Measurements from ENCODE around the gene EIF3K.

The EIF3K gene

GRCh38 chr19:38642176-38642575, 23.2 kb downstream of the EIF3K start:
- Histone ChIP-seq H3K9me3 (no peaks in the 10 kb centered on the region), H3K36me3 (peaks cover 0 to 14% (median 0%) of the 10 kb centered on the region in 3 donors), H3K4me3 (no peak overlapping the region), H3K27ac (no peak overlapping the region), H3K4me1 (peaks cover 0 to 5% (median 0%) of the 10 kb centered on the region in 4 donors), H3K27me3 (no peaks in the 10 kb centered on the region)
- no peak for TF ChIP-seq CTCF (IDR thresholded peaks at IDR 0.05)
- DNase-seq: no peak
- intact Hi-C loops (cut with DNase I; ENCODE audit: low total_unique reads): no loop called here

- intact Hi-C loops (cut with DNase I; ENCODE audit: low total_unique reads): loop anchor here (5.0 kb wide), 1 partner anchor 83 kb away; no protein-coding TSS in a partner anchor
- no peak for TF ChIP-seq CTCF (IDR thresholded peaks at IDR 0.05)
- no peaks in the 10 kb centered on the region for H3K27me3 ChIP-seq
- H3K27ac ChIP-seq: no peak overlapping the region
- H3K4me3 ChIP-seq: no peak overlapping the region
- H3K9me3 ChIP-seq: no peaks in the 10 kb centered on the region
- peaks cover 0 to 5% (median under 1%) of the 10 kb centered on the region in 4 donors for H3K4me1 ChIP-seq
- DNase-seq: no peak
- H3K36me3 ChIP-seq: no peaks in the 10 kb centered on the region
Observed at GRCh38 chr19:38644719-38645118, 25.7 kb downstream of the EIF3K start.

- TF ChIP-seq CTCF (IDR thresholded peaks at IDR 0.05): no peak
- H3K36me3 ChIP-seq: no peaks in the 10 kb centered on the region
- intact Hi-C loops (cut with DNase I; ENCODE audit: low total_unique reads): loop anchor here (5.0 kb wide), 1 partner anchor 80 kb away; no protein-coding TSS in a partner anchor
- no peaks in the 10 kb centered on the region for H3K9me3 ChIP-seq
- no peaks in the 10 kb centered on the region for H3K27me3 ChIP-seq
- peak within 1 kb of the TSS; percentile 83 to 97 for H3K4me3 ChIP-seq
- peak; percentile 98 to 100 for DNase-seq
- H3K4me1 ChIP-seq: peaks cover 0 to 27% (median 24%) of the 10 kb centered on the region in 4 donors
- H3K27ac ChIP-seq: peak within 1 kb of the TSS; percentile 94 to 97
Observed at GRCh38 chr19:38647368-38647965, 28.5 kb downstream of the EIF3K start, which contains the start of gene ACTN4. TSS of gene ACTN4 (plus strand) at chr19:38647649. CDS start at chr19:38647746, 97 bp downstream.

GRCh38 chr19:38647966-38648768, 29.2 kb downstream of the EIF3K start:
- intact Hi-C loops (cut with DNase I; ENCODE audit: low total_unique reads): loop anchor here (2.0 to 5.0 kb wide), 2 partner anchors 79 to 203 kb away; no protein-coding TSS in a partner anchor
- H3K9me3 ChIP-seq: no peaks in the 10 kb centered on the region
- H3K4me1 ChIP-seq: peaks cover 0 to 34% (median 30%) of the 10 kb centered on the region in 4 donors
- TF ChIP-seq CTCF (IDR thresholded peaks at IDR 0.05): no peak
- H3K27ac ChIP-seq: peak overlapping the region; percentile 94 to 97
- H3K4me3 ChIP-seq: peak overlapping the region; percentile 83 to 97
- H3K36me3 ChIP-seq: no peaks in the 10 kb centered on the region
- no peak for DNase-seq
- no peaks in the 10 kb centered on the region for H3K27me3 ChIP-seq

GRCh38 chr19:38648769-38649304, 29.8 kb downstream of the EIF3K start:
- H3K9me3 ChIP-seq: no peaks in the 10 kb centered on the region
- no peaks in the 10 kb centered on the region for H3K36me3 ChIP-seq
- H3K4me1 ChIP-seq: peaks cover 0 to 41% (median 36%) of the 10 kb centered on the region in 4 donors
- peak overlapping the region; percentile 83 to 97 for H3K4me3 ChIP-seq
- H3K27me3 ChIP-seq: no peaks in the 10 kb centered on the region
- no peak for TF ChIP-seq CTCF (IDR thresholded peaks at IDR 0.05)
- no peak for DNase-seq
- peak overlapping the region; percentile 94 to 97 for H3K27ac ChIP-seq
- intact Hi-C loops (cut with DNase I; ENCODE audit: low total_unique reads): loop anchor here (2.0 to 5.0 kb wide), 2 partner anchors 78 to 202 kb away; no protein-coding TSS in a partner anchor

All from tibial artery (tissue), 4 donors.